Retinal pigment epithelial cell (primary cell): Measurements from ENCODE around the gene ALDH1L2.

Experiments
- DNase-seq: peaks from one replicate; pipeline ENCODE4 v3.0.0-alpha.2; 2010; ENCODE audit warnings: low read depth
- H3K4me3 ChIP-seq: 2 replicates; pipeline ENCODE4 v1.5.1; 2011; ENCODE audit warnings: mild to moderate bottlenecking, low read length, control low read depth, moderate library complexity
- TF ChIP-seq, protein P1 (sequence below): conservative IDR thresholded peaks from 2 replicates; pipeline ENCODE4 v1.5.1; 2011; ENCODE audit warnings: low read depth, low read length, control low read depth, inconsistent platforms

The ALDH1L2 gene

DNA sequence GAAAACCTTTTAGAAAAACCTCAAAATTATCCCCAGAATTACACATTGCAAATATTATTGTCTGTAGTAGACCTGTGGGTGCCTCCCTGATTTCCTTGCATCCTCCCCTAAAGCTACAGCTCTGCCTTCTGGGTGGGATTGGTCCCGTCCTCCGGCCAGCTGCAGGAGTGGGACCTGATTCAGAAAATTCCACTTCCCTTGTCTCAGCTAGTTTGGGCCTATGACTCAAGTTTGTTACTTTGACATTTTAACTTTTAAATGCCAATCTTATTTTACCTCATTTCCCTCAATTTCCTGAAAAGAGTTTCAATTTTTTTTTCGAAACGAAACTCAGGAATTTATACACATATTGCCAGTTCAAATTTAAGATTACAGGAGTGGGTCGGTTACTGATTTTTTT is 113.0 kb downstream of the ALDH1L2 start:
- TF ChIP-seq, protein P1, sequence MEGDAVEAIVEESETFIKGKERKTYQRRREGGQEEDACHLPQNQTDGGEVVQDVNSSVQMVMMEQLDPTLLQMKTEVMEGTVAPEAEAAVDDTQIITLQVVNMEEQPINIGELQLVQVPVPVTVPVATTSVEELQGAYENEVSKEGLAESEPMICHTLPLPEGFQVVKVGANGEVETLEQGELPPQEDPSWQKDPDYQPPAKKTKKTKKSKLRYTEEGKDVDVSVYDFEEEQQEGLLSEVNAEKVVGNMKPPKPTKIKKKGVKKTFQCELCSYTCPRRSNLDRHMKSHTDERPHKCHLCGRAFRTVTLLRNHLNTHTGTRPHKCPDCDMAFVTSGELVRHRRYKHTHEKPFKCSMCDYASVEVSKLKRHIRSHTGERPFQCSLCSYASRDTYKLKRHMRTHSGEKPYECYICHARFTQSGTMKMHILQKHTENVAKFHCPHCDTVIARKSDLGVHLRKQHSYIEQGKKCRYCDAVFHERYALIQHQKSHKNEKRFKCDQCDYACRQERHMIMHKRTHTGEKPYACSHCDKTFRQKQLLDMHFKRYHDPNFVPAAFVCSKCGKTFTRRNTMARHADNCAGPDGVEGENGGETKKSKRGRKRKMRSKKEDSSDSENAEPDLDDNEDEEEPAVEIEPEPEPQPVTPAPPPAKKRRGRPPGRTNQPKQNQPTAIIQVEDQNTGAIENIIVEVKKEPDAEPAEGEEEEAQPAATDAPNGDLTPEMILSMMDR: no peak
- DNase-seq: no peak
- H3K4me3 ChIP-seq: no peak overlapping the region
